ENCODE measurements around the gene ATXN2. TPM values are rescaled to one million over a fixed set of nuclear protein-coding genes. Genes with fewer than 3 reads are reported as not detected.
"Not testable (repeated sequence)": the region's sequence is repeated elsewhere in the genome, so short reads cannot be mapped to it uniquely, and the experiment has no call there.

Gene ATXN2
- total RNA-seq, 1 donor from 2014 or later, result 23.2 TPM

DNA sequence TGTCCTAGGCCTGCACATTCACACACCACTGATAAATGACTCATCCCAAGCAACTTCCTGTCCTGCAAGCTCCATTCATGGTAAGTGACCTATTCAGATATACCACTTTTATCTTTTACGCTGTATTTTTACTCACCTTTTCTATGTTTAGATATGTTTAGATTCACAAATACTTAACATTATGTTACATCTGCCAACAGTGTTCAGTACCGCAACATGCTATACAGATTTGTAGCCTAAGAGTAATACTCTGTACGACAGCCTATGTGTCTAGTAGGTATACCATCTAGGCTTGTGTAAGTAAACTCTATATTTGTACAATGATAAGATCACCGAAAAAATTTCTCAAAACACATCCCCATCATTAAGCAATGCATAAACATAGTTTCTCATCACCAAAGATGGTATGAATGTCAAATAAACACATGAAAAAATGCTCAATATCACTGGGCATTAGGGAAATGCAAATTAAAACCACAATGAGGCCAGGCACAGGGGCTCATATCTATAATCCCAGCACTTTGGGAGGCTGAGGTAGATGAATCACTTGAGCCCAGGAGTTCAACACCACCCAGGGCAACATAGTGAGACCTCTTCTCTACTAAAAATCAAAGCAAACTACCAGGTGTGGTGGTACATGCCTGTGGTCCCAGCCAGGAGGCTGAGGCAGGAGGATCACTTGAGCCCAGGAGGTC is 20.7 kb downstream of the ATXN2 start:
- DNase-seq (ENCODE audit: low spot score) (no peak), ATAC-seq (no peak)

DNA sequence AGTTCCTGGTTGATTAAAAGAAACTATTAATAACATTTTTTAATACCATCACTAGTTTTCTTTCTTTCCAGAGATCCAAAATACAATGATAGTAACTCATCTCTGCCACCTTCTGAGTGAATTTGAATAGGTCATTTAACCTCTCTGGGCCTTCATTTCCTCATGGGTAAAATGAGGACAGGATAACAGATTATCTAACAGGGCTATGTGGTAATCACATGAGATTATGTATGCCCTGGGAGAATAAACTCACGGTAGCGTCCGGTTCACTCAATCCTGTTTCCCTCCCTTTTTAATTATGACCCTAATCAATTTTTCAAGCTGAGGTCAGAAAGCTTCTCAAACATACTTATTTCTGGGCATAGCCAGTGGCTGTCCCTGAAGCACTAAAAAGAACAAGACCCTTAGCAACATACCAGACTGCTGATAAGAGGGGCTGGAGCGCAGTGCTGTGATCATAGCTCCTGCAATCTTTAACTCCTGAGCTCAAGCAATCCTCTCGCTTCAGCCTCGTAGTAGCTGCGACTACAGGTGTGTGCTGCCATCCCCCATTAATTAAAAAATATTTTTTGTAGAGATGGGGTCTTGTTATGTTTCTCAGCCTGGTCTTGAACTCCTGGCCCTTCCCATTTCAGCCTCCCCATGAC is 24.2 kb downstream of the ATXN2 start:
- peak; percentile 80 for ATAC-seq
- DNase-seq (ENCODE audit: low spot score), result no peak

DNA sequence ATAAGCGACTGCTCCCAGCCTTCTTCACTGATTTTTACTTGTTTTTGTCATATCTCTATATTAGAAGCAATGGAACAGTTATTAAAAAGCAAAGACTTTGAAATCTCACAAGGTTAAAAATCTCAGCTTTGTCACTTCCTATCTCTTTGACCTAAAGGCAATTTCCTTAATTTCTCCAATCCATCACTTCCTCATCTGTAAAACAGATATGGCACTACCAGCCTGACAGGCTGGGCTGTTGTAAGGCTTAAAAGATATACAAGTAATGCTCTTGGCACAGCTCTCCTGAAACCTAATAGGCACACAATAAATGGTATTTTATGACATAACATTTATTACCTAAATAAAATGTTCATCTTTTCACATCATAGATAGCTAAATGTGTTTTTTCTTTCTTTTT is 25.6 kb downstream of the ATXN2 start:
- ATAC-seq (no peak), DNase-seq (ENCODE audit: low spot score) (no peak)

DNA sequence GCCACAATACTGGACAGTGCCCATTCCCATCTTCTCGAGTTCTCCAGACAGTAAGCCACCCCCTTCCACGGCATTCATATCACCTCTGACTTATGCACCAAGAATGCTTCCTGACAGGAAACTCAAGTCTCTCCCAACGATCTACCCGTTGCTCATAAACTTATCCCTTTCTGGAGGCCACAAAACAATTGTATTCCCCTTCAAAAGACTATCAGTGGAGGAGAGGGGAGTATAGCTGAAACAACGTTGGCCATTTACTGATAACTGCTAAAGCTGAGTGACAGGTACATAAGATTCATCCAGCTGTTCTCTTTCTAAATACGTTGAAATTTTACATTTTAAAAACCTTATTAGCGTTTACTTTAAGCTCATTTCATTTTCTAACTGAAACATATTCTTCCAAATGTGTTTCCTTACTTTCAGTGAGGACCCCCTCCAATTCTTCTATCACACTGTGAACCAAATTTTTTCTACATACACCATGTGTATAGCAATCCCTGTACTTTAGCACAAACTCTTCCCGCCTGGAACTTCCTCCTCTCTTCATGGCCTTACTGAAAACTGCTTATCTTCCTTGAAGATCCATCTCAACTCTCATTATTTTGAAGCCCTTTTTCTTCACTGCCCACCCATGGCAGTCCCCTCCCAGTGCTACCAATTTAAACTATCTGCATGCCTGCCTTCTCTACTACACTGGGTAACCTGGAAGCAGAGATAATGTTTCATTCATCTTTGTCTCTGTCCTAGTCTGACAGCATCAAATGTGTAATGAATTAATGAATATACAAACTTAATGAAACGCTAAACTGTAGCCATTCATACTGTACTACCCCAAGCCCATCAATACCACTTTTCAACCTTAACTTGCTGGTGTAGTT is 28.8 kb downstream of the ATXN2 start:
- DNase-seq (ENCODE audit: low spot score), result no peak
- peak; percentile 19 for ATAC-seq

DNA sequence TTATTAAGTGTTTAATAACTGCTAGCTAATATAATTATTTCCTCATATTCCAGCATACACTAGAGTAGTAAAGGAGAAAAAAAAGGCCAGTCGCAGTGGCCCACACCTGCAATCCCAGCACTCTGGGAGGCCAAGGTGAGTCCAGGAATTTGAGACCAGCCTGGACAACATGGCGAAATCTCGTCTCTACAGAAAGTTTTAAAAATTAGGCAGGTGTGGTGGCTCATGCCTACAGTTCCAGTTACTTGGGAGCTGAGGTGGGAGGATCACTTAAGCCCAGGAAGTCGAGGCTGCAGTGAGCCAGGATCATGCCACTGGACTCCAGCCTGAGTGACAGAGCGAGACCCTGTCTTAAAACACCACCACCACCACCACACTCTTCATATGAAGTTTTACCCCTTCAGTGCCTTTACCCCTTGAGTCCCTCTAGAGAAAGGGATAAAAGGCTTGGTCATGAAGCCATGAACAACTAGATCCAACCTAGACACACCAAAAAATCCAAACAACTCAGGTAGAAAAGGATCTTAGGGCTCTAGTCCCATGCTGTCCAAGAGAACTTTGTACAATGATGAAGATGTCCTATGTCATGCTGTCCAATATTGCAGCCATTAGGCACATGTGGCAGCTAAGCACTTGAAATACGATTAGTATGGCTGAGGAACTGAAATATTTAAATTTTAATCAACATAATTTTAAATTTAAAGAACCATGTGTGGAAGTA is 29.6 kb downstream of the ATXN2 start:
- peak; percentile 10 for ATAC-seq
- no peak for DNase-seq (ENCODE audit: low spot score)

DNA sequence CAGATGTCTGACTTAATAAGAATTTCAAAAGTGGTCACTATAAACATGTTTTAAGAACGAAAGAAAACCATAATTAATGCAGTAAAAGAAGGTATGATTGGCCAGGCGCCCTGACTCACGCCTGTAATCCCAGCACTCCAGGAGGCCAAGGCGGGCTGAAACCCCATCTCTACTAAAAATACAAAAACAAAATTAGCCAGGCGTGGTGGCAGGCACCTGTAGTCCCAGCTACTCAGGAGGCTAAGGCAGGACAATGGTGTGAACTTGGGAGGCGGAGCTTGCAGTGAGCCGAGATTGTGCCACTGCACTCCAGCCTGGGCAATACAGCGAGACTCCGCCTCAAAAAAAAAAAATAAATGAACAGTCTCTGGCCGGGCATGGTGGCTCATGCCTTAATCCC is 38.3 kb downstream of the ATXN2 start:
- ATAC-seq; DNase-seq (ENCODE audit: low spot score): not testable (repeated sequence)

DNA sequence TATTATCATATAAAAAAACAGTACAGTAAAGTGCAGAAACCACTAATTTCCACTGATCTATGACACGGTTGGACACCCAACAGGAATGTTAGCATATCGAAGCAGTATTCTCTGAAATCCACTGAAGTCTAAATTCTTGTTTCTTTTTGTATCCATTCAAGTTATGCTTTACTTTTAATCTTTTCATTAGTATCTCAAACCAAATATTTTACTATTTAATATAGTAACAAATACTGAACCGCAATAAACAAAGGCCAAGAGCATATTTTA is 41.1 kb downstream of the ATXN2 start:
- no peak for ATAC-seq
- no peak for DNase-seq (ENCODE audit: low spot score)

DNA sequence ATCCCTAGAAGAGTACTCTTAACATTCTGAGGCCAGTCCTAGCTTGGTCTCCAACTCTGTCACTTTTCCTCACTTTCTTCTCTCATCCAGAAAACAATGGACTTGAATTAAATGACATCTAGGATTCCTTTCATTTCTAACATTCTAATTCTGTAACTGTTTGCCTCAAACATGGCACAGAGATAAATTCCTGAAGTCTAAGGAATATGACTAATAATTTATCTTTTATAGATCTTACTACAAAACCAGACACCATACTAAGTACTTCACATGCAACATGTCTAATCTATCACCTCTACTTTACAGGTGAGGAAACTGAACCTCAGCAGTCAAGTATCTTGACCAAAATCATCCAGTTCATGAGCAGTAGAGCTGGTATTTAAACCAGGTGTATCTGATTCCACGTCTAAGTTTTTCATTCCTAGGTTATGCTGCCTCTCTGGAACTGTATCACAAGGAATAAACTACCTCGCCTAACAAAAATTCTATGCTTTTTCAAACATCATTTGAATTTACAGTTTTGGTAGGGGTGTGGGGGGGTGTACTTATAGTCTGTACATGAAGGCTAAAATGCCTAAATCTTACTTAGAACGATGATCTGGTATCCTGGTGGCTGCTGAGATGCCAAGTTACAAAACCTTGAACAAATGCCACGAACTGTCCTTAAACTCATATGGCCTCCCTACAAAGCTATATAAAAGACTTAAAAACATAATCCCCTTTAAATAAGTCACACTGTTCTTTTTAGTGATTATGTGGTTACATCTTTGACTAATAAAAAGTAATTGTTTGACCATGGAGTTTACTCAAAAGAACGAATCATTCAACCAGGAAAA is 41.6 kb downstream of the ATXN2 start:
- DNase-seq (ENCODE audit: low spot score), result no peak
- ATAC-seq, result no peak

DNA sequence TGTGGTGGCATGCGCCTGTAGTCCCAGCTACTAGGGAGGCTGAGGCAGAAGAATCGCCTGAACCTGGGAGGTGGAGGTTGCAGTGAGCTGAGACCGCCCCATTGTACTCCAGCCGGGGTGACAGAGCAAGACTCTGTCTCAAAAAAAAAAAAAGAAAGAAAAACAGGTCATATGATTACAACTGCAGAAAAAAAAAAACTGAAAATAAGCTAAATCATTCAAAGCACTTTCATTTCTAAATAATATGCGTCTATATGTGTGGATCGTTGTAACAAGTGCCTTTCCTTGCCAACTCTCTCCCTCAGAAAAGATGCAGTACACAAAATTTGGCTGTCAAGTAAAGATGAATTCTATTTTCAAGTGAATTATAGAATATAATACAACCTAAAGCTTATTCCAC is 42.4 kb downstream of the ATXN2 start:
- ATAC-seq (no peak), DNase-seq (ENCODE audit: low spot score) (no peak)

DNA sequence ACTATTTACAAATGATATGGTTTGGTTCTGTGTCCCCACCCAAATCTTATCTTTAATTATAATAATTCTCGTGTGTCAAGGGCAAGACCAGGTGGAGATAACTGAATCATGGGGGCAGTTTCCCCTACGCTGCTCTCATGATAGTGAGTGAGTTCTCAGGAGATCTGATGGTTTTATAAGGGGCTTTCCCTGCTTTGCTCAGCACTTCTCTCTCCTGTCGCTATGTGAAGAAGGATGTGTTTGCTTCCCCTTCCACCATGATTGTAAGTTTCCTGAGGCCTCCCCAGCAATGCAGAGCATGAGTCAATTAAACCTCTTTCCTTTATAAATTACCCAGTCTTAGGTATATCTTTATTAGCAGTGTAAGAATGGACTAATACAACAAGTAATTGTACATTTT is 43.8 kb downstream of the ATXN2 start:
- DNase-seq (ENCODE audit: low spot score); ATAC-seq: not testable (repeated sequence)

DNA sequence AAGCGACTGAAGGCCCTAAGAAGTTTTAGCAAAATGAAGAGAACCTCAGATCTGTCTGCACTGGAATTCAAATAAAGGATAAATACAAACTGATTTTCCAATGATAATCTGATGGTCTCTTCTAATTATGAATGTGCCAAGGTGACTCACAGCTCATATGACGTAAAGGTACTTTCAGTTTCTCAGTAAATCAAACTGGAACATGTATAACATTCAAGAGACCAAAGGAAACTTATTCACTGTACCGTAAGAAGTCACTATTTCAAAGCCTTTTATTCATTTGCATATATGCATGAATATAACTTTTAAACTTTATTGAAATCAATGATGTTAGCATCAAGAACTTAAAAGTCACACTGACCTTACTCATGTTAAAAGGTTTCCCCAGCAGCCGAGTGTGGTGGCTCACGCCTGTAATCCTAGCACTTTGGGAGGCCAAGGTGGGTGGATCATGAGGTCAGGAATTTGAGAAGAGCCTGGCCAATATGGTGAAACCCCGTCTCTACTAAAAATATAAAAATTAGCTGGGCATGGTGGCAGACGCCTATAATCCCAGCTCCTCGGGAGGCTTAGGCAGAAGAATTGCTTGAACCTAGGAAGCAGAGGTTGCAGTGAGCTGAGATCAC is 52.2 kb downstream of the ATXN2 start:
- no peak for ATAC-seq
- no peak for DNase-seq (ENCODE audit: low spot score)

DNA sequence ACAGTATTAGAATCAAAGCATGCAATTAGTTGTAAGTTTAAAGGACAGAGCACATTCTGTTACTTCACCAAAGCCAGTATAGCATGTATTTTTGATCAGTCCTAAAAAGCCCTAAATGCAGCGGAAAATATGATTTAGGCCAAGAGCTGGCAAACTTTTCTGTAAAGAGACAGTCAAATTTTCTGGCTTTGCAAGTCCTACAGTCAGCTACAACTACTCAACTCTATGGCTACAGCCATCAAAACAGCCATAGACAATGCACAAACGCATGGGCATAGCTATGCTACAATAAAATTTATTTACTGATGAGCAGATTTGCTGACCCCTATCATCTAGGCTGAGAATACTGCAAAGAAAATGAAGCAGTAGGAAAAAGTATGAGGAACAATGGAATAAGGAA is 52.9 kb downstream of the ATXN2 start:
- ATAC-seq (no peak), DNase-seq (ENCODE audit: low spot score) (no peak)

DNA sequence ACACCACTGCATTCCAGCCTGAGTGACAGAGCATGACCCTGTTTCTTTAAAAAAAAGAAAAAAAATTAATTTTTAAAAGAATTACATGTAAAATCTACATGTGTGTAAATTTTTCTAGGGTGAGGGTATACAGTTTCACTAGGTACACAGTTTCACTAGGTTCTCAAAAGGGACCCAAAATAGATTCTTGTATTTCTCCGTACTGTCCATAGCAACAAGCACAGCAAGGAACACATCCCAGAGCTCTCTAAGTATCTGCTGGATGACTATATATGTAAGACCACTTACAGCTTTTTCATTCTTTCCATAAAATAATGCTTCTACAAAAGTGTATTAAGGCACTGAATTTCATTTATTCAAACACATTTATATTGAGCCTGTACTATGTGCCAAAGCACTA is 55.1 kb downstream of the ATXN2 start:
- no peak for ATAC-seq
- no peak for DNase-seq (ENCODE audit: low spot score)

DNA sequence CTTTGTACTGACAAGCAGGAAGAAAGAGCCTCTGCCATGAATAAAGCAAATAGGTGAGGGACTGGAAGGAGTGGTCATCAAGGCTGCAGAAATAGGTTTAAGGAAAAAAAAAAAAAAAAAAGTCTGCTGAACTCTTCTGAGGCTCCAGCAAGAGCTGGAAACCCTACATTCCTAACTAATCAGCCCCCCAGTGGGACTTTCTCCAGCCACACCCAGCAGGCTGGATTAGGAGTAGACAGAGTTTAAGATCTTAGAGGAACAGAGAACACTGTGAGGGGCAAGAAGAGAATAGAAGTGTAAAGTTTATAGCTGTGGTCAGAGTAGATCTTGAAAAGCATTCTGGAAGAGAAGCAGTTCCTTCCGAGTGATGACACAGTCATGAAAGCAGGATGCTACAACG is 66.4 kb downstream of the ATXN2 start:
- DNase-seq (ENCODE audit: low spot score) (no peak), ATAC-seq (no peak)

DNA sequence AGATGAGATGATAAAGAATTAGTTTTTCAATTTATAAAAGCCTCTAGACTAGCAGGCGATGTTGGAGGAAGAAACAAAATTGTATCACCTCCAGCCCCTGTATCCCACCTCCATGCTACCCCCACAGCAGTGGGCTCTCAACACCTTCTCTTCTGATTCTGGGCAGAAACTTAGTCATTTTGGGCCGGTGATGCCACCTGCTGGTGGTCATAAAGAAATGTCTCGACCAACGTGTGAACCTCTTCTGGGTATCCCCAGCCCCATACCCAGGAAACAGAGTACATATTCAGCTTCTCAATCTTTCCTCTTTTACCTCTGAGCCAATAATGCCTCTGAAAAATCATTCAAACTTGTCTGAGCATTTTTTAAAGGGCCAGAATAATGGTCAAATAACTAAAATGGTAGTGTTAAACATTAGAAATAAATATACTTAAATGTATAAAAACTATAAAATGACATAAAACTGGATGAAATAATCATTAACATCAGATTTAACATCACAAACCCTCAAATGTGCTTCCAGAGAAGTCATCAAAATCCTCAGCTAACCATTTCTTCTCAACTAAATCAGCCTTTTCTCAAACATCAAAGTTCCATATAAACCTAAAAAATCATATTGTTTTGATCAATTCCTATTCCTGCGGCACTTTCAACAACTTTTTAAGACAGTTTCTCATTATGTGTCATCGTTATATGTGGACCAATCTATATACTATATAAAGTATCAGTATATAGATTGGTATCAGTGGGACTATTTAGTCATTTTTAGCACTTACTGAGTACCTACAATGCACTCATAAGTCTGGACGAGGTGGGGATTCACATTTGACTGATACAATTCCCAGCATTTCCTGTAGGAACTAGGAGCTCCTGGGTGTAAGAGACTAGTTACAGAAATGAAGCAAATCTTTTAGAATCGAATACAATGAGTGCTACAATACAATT is 69.4 kb downstream of the ATXN2 start:
- DNase-seq (ENCODE audit: low spot score) (no peak), ATAC-seq (peak; percentile 87)

DNA sequence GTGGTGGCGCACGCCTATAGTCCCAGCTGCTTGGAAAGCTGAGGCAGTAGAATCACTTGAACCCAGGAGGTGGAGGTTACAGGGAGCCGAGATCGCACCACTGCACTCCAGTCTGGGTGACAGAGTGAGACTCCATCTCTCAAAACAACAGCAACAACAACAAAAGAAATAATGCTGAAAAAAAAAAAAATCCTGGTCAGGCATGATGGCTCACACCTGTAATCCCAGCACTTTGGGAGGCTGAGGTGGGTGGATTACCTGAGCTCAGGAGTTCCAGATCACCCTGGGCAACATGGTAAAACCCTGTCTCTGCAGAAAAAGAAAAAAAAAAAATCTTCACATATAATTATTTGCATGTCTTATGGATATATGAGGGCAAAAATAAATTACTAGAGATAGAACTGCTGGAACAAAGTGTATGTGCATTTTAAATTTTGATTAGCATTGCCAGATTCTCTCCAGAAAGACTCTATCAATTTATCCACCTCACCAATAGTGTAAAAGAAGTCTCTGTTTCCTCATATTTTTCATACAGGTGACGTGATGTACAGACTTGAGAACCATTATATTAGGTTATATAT is 75.4 kb downstream of the ATXN2 start:
- DNase-seq (ENCODE audit: low spot score), result no peak
- no peak for ATAC-seq

DNA sequence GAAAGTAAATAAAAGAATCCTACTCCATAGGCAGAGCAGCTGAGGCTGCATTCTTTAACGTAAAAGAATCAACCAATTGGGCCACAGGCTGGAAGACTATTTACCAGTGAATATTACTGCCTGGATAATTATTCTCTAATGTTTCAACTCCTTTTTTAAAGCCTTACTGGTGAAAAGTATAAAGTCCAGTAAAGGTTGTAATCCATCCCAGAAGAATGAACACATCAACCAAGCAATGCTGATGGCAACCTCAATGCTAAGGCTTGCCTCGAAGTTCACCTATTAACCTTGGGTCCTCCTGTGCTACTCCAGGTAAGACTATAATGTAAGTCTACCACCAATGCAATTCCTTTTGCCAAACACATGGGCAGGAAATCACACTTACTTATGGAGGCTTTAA is 77.3 kb downstream of the ATXN2 start:
- peak; percentile 52 for ATAC-seq

DNA sequence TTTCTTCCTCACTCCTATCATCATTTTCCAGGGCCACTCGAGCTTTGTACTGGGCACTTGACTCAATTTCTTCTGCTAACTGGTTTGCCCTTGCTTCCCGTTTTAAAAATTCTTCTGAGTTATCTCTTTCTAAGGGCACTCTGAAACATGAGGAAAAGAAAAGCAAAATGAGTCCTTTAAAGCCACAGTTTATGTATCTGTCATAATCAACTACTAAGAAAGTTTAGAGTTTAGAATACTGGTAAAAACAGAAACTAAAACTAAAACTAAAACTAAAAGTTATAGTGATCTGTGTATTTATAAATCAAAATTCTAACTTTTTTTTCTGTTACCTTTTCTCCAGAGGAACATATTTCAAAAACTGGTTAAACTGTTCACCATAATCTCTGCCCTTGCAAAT is 79.2 kb downstream of the ATXN2 start:
- ATAC-seq, result no peak
- no peak for DNase-seq (ENCODE audit: low spot score)

More for the DNA sequence above, 77.3 kb downstream of the ATXN2 start:
- no peak for DNase-seq (ENCODE audit: low spot score)

DNA sequence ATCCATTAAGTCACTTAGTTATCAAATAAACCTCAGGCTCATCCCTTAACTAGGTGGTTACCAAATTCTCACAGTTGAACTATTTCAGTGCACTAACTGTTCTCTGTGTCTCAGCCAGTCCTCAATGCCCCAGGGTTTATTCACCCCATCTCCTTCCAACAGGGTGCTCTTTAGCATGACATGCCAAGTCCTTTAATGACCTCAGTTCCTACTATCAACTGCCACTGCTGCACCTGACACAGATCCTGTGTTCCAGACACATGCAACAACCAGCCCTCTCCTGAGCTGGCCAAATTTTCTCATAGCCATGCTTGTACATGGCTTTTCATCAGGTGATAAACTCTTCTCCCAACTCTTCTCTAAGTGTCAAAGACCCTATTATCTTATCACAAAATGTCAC is 80.0 kb downstream of the ATXN2 start:
- peak; percentile 92 for ATAC-seq
- peak; percentile 59 for DNase-seq (ENCODE audit: low spot score)

All from left lobe of liver (tissue), 2 donors.